ENCODE data around the gene CPHXL.

CPHXL gene

GRCh38 chr16:75703306-75703705 lies 23.0 kb downstream of the CPHXL start:
- H3K79me2 ChIP-seq (ENCODE audit: control insufficient read depth, insufficient read depth, low read length, poor library complexity): no peaks in the 10 kb centered on the region
- peaks cover 4% of the 10 kb centered on the region for H3K9me3 ChIP-seq (ENCODE audit: insufficient read depth, low read depth, low read length)
- no peak overlapping the region for H4K8ac ChIP-seq (ENCODE audit: low read depth, low read length)
- no peak overlapping the region for H3K4ac ChIP-seq (ENCODE audit: low read depth, low read length)
- no peak overlapping the region for H2BK120ac ChIP-seq (ENCODE audit: insufficient read depth, low read length, poor library complexity)
- no peak overlapping the region for H3K4me2 ChIP-seq (ENCODE audit: low read length)
- WGBS (ENCODE audit: extremely low coverage, insufficient coverage, insufficient read length): no CpG with 5 or more reads among the region's 4 CpGs
- no peak overlapping the region for H3K9ac ChIP-seq (ENCODE audit: low read length)
- no peak for DNase-seq
- no peak overlapping the region for H2BK12ac ChIP-seq (ENCODE audit: low read length)
- no peak overlapping the region for H3K4me3 ChIP-seq (ENCODE audit: low read depth, low read length)
- H3K27ac ChIP-seq (ENCODE audit: low read depth, low read length): no peak overlapping the region
- no peak overlapping the region for H3K14ac ChIP-seq (ENCODE audit: low read length)
- H3K18ac ChIP-seq (ENCODE audit: low read length): no peak overlapping the region
- no peaks in the 10 kb centered on the region for H3K27me3 ChIP-seq (ENCODE audit: insufficient read depth, low read length)
- H4K91ac ChIP-seq (ENCODE audit: low read depth, low read length): no peak overlapping the region
- no peak overlapping the region for H2AFZ ChIP-seq (ENCODE audit: insufficient read depth, low read length, poor library complexity)
- H3K36me3 ChIP-seq (ENCODE audit: control insufficient read depth in 1 of 2, insufficient read depth in 2 of 2, low read length in 2 of 2): no peaks in the 10 kb centered on the region
- H3K23ac ChIP-seq (ENCODE audit: low read length): no peak overlapping the region
- no peak overlapping the region for H2AK5ac ChIP-seq (ENCODE audit: low read length)
- H3K4me1 ChIP-seq (ENCODE audit: control insufficient read depth in 1 of 2, insufficient read depth in 2 of 2, low read length in 2 of 2): no peaks in the 10 kb centered on the region
- H3K79me1 ChIP-seq (ENCODE audit: low read length): no peaks in the 10 kb centered on the region
- no peak overlapping the region for H2BK5ac ChIP-seq (ENCODE audit: low read depth, low read length, poor library complexity)
- no peak overlapping the region for H4K12ac ChIP-seq (ENCODE audit: low read depth, low read length)

- H3K9ac ChIP-seq (ENCODE audit: low read length): no peak overlapping the region
- WGBS (ENCODE audit: extremely low coverage, insufficient coverage, insufficient read length): no CpG with 5 or more reads among the region's 2 CpGs
- no peak overlapping the region for H3K18ac ChIP-seq (ENCODE audit: low read length)
- H3K27me3 ChIP-seq (ENCODE audit: insufficient read depth, low read length): no peaks in the 10 kb centered on the region
- no peak overlapping the region for H4K8ac ChIP-seq (ENCODE audit: low read depth, low read length)
- H3K9me3 ChIP-seq (ENCODE audit: insufficient read depth, low read depth, low read length): peaks cover 4% of the 10 kb centered on the region
- DNase-seq: no peak
- no peaks in the 10 kb centered on the region for H3K79me1 ChIP-seq (ENCODE audit: low read length)
- no peak overlapping the region for H4K12ac ChIP-seq (ENCODE audit: low read depth, low read length)
- H3K14ac ChIP-seq (ENCODE audit: low read length): no peak overlapping the region
- H3K79me2 ChIP-seq (ENCODE audit: control insufficient read depth, insufficient read depth, low read length, poor library complexity): no peaks in the 10 kb centered on the region
- H4K91ac ChIP-seq (ENCODE audit: low read depth, low read length): no peak overlapping the region
- no peaks in the 10 kb centered on the region for H3K4me1 ChIP-seq (ENCODE audit: control insufficient read depth in 1 of 2, insufficient read depth in 2 of 2, low read length in 2 of 2)
- H3K4ac ChIP-seq (ENCODE audit: low read depth, low read length): no peak overlapping the region
- H3K36me3 ChIP-seq (ENCODE audit: control insufficient read depth in 1 of 2, insufficient read depth in 2 of 2, low read length in 2 of 2): no peaks in the 10 kb centered on the region
- H2BK12ac ChIP-seq (ENCODE audit: low read length): no peak overlapping the region
- no peak overlapping the region for H2BK5ac ChIP-seq (ENCODE audit: low read depth, low read length, poor library complexity)
- no peak overlapping the region for H3K23ac ChIP-seq (ENCODE audit: low read length)
- no peak overlapping the region for H2BK120ac ChIP-seq (ENCODE audit: insufficient read depth, low read length, poor library complexity)
- no peak overlapping the region for H3K4me3 ChIP-seq (ENCODE audit: low read depth, low read length)
- H3K27ac ChIP-seq (ENCODE audit: low read depth, low read length): no peak overlapping the region
- no peak overlapping the region for H2AK5ac ChIP-seq (ENCODE audit: low read length)
- no peak overlapping the region for H3K4me2 ChIP-seq (ENCODE audit: low read length)
- H2AFZ ChIP-seq (ENCODE audit: insufficient read depth, low read length, poor library complexity): no peak overlapping the region
Measured at GRCh38 chr16:75702242-75702641, 24.0 kb downstream of the CPHXL start.

GRCh38 chr16:75701361-75701760 lies 24.9 kb downstream of the CPHXL start, which contains the start of gene DUXB:
TSS of gene DUXB (minus strand) at chr16:75701461. CDS start at chr16:75701418, 43 bp downstream.
- peaks cover 4% of the 10 kb centered on the region for H3K9me3 ChIP-seq (ENCODE audit: insufficient read depth, low read depth, low read length)
- H2BK5ac ChIP-seq (ENCODE audit: low read depth, low read length, poor library complexity): no peak within 1 kb of the TSS
- DNase-seq: no peak
- no peak within 1 kb of the TSS for H3K4ac ChIP-seq (ENCODE audit: low read depth, low read length)
- H3K4me3 ChIP-seq (ENCODE audit: low read depth, low read length): no peak within 1 kb of the TSS
- H2BK12ac ChIP-seq (ENCODE audit: low read length): no peak within 1 kb of the TSS
- H3K4me2 ChIP-seq (ENCODE audit: low read length): no peak within 1 kb of the TSS
- no peaks in the 10 kb centered on the region for H3K79me1 ChIP-seq (ENCODE audit: low read length)
- H2BK120ac ChIP-seq (ENCODE audit: insufficient read depth, low read length, poor library complexity): no peak within 1 kb of the TSS
- no peaks in the 10 kb centered on the region for H3K79me2 ChIP-seq (ENCODE audit: control insufficient read depth, insufficient read depth, low read length, poor library complexity)
- H3K27ac ChIP-seq (ENCODE audit: low read depth, low read length): no peak within 1 kb of the TSS
- H3K4me1 ChIP-seq (ENCODE audit: control insufficient read depth in 1 of 2, insufficient read depth in 2 of 2, low read length in 2 of 2): no peaks in the 10 kb centered on the region
- no peak within 1 kb of the TSS for H2AFZ ChIP-seq (ENCODE audit: insufficient read depth, low read length, poor library complexity)
- H4K8ac ChIP-seq (ENCODE audit: low read depth, low read length): no peak within 1 kb of the TSS
- no peak within 1 kb of the TSS for H4K12ac ChIP-seq (ENCODE audit: low read depth, low read length)
- H3K27me3 ChIP-seq (ENCODE audit: insufficient read depth, low read length): no peaks in the 10 kb centered on the region
- no peak within 1 kb of the TSS for H4K91ac ChIP-seq (ENCODE audit: low read depth, low read length)
- WGBS (ENCODE audit: extremely low coverage, insufficient coverage, insufficient read length): no CpG with 5 or more reads among the region's 5 CpGs
- no peak within 1 kb of the TSS for H3K23ac ChIP-seq (ENCODE audit: low read length)
- no peak within 1 kb of the TSS for H3K18ac ChIP-seq (ENCODE audit: low read length)
- H3K14ac ChIP-seq (ENCODE audit: low read length): no peak within 1 kb of the TSS
- no peaks in the 10 kb centered on the region for H3K36me3 ChIP-seq (ENCODE audit: control insufficient read depth in 1 of 2, insufficient read depth in 2 of 2, low read length in 2 of 2)
- no peak within 1 kb of the TSS for H3K9ac ChIP-seq (ENCODE audit: low read length)
- H2AK5ac ChIP-seq (ENCODE audit: low read length): no peak within 1 kb of the TSS

GRCh38 chr16:75697571-75697970 lies 28.7 kb downstream of the CPHXL start:
- Histone ChIP-seq H4K91ac (ENCODE audit: low read depth, low read length) (no peak overlapping the region), H3K23ac (ENCODE audit: low read length) (no peak overlapping the region), H3K27ac (ENCODE audit: low read depth, low read length) (no peak overlapping the region), H3K14ac (ENCODE audit: low read length) (no peak overlapping the region), H3K4ac (ENCODE audit: low read depth, low read length) (no peak overlapping the region), H3K4me1 (ENCODE audit: control insufficient read depth in 1 of 2, insufficient read depth in 2 of 2, low read length in 2 of 2) (no peaks in the 10 kb centered on the region), H2BK120ac (ENCODE audit: insufficient read depth, low read length, poor library complexity) (no peak overlapping the region), H3K18ac (ENCODE audit: low read length) (no peak overlapping the region), H3K36me3 (ENCODE audit: control insufficient read depth in 1 of 2, insufficient read depth in 2 of 2, low read length in 2 of 2) (no peaks in the 10 kb centered on the region), H2BK12ac (ENCODE audit: low read length) (no peak overlapping the region), H3K4me2 (ENCODE audit: low read length) (no peak overlapping the region), H3K27me3 (ENCODE audit: insufficient read depth, low read length) (no peaks in the 10 kb centered on the region), H3K9me3 (ENCODE audit: insufficient read depth, low read depth, low read length) (no peaks in the 10 kb centered on the region), H2BK5ac (ENCODE audit: low read depth, low read length, poor library complexity) (no peak overlapping the region), H2AFZ (ENCODE audit: insufficient read depth, low read length, poor library complexity) (no peak overlapping the region), H3K4me3 (ENCODE audit: low read depth, low read length) (no peak overlapping the region), H2AK5ac (ENCODE audit: low read length) (no peak overlapping the region), H4K8ac (ENCODE audit: low read depth, low read length) (no peak overlapping the region), H4K12ac (ENCODE audit: low read depth, low read length) (no peak overlapping the region), H3K79me2 (ENCODE audit: control insufficient read depth, insufficient read depth, low read length, poor library complexity) (no peaks in the 10 kb centered on the region), H3K9ac (ENCODE audit: low read length) (peak overlapping the region; percentile 33), H3K79me1 (ENCODE audit: low read length) (no peaks in the 10 kb centered on the region)
- no peak for DNase-seq
- no CpG with 5 or more reads among the region's 5 CpGs for WGBS (ENCODE audit: extremely low coverage, insufficient coverage, insufficient read length)
